ENCODE data around the gene PFKFB2. TPM values are rescaled to one million over a fixed set of nuclear protein-coding genes. Genes with fewer than 3 reads are reported as not detected.

PFKFB2 gene
- total and polyA plus RNA-seq, 4 donors: 1.5 to 5.9 (median 3.0) TPM

GRCh38 chr1:207049514-207049913 lies 3.6 kb upstream of the PFKFB2 start:
- Histone ChIP-seq H3K4me3 (ENCODE audit: low read depth in 1 of 3, low read length in 3 of 3) (peak overlapping the region in 1 of 3 donors; percentile 99), H3K9ac (ENCODE audit: low read depth in 1 of 2, low read length in 2 of 2) (peak overlapping the region; percentile 8 to 95), H3K27ac (ENCODE audit: low read depth in 1 of 2, low read length in 2 of 2) (no peak overlapping the region), H3K9me3 (ENCODE audit: control insufficient read depth in 4 of 4, low read length in 3 of 4) (no peaks in the 10 kb centered on the region), H3K27me3 (ENCODE audit: control insufficient read depth in 4 of 4, insufficient read depth in 4 of 4, low read length in 3 of 4) (no peaks in the 10 kb centered on the region), H3K36me3 (ENCODE audit: control insufficient read depth in 4 of 4, insufficient read depth in 3 of 4, low read depth in 1 of 4, low read length in 3 of 4) (peaks cover 0 to 19% (median 3%) of the 10 kb centered on the region in 4 donors), H3K4me1 (ENCODE audit: control insufficient read depth in 4 of 4, insufficient read depth in 4 of 4, low read length in 3 of 4) (peaks cover 1 to 39% (median 12%) of the 10 kb centered on the region in 4 donors)
- 46% methylated on average over 8 of the region's 8 CpGs for WGBS
- no peak for TF ChIP-seq TAF1 (conservative IDR thresholded peaks at IDR 0.05)
- TF ChIP-seq ZBTB33 (IDR thresholded peaks at IDR 0.05): no peak
- no peak for TF ChIP-seq ATF3 (IDR thresholded peaks at IDR 0.05)
- no peak for TF ChIP-seq FOXA2 (IDR thresholded peaks at IDR 0.05)
- no peak for TF ChIP-seq HNF4G (IDR thresholded peaks at IDR 0.05)
- no peak for TF ChIP-seq RXRA (IDR thresholded peaks at IDR 0.05)
- no peak for TF ChIP-seq YY1 (IDR thresholded peaks at IDR 0.05)
- DNase-seq (ENCODE audit: low spot score): peak; percentile 34

GRCh38 chr1:207049974-207050391 lies 3.1 kb upstream of the PFKFB2 start:
- Histone ChIP-seq H3K9ac (ENCODE audit: low read depth in 1 of 2, low read length in 2 of 2) (peak overlapping the region; percentile 81 to 95), H3K4me1 (ENCODE audit: control insufficient read depth in 4 of 4, insufficient read depth in 4 of 4, low read length in 3 of 4) (peaks cover 1 to 39% (median 12%) of the 10 kb centered on the region in 4 donors), H3K9me3 (ENCODE audit: control insufficient read depth in 4 of 4, low read length in 3 of 4) (no peaks in the 10 kb centered on the region), H3K27ac (ENCODE audit: low read depth in 1 of 2, low read length in 2 of 2) (peak overlapping the region; percentile 81 to 82), H3K27me3 (ENCODE audit: control insufficient read depth in 4 of 4, insufficient read depth in 4 of 4, low read length in 3 of 4) (no peaks in the 10 kb centered on the region), H3K36me3 (ENCODE audit: control insufficient read depth in 4 of 4, insufficient read depth in 3 of 4, low read depth in 1 of 4, low read length in 3 of 4) (peaks cover 0 to 19% (median 3%) of the 10 kb centered on the region in 4 donors), H3K4me3 (ENCODE audit: low read depth in 1 of 3, low read length in 3 of 3) (peak overlapping the region; percentile 78 to 99 (median 84))
- 0% methylated on average over 6 of the region's 6 CpGs for WGBS
- peak; percentile 45 for DNase-seq (ENCODE audit: low spot score)
- TF ChIP-seq REST (IDR thresholded peaks at IDR 0.05) (no peak), YY1 (IDR thresholded peaks at IDR 0.05) (no peak), MAX (IDR thresholded peaks at IDR 0.05) (no peak), RAD21 (IDR thresholded peaks at IDR 0.05) (peak; percentile 73 to 74), GABPA (IDR thresholded peaks at IDR 0.05 in 1 of 2, conservative IDR thresholded peaks at IDR 0.05 in 1 of 2) (no peak), TAF1 (conservative IDR thresholded peaks at IDR 0.05) (no peak), CTCF (IDR thresholded peaks at IDR 0.05; ENCODE audit: low read depth, low read length, missing input control) (peak; percentile 68), NR2F2 (IDR thresholded peaks at IDR 0.05) (no peak), FOXA2 (IDR thresholded peaks at IDR 0.05) (no peak), SP1 (IDR thresholded peaks at IDR 0.05) (no peak), ATF3 (IDR thresholded peaks at IDR 0.05) (no peak), FOXA1 (IDR thresholded peaks at IDR 0.05) (no peak), EGR1 (IDR thresholded peaks at IDR 0.05; ENCODE audit: low read depth in 2 of 2) (no peak), HNF4A (conservative IDR thresholded peaks at IDR 0.05) (no peak), HNF4G (IDR thresholded peaks at IDR 0.05) (no peak), RXRA (IDR thresholded peaks at IDR 0.05) (no peak), JUND (IDR thresholded peaks at IDR 0.05) (no peak)
